Measurements from ENCODE around the gene KCTD16.

DNA sequence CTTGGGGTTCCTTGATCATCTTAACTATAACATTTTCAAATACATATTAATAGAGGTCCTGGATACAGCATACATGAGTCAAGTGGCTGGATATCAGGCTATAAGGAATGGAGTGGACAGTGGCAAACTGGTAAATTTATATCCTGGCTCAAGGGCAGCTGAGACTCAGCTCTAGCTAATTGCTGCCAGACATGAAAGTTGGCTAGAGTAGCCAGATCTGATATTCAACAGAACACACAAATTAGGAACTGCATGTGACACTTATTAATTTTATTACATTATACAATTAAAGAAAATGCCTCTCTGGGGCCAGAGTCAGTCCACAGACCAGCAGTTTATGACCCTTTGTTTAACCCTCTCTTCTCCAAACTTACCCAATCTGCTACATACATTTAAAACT lies 206.5 kb downstream of the KCTD16 start:
- no peak for TF ChIP-seq FOXM1 (IDR thresholded peaks at IDR 0.05; ENCODE audit: borderline replicate concordance)
- no peak for TF ChIP-seq SP1 (IDR thresholded peaks at IDR 0.05)
- no peak for TF ChIP-seq FOXK2 (IDR thresholded peaks at IDR 0.05)
- TF ChIP-seq LEF1 (IDR thresholded peaks at IDR 0.05; ENCODE audit: borderline replicate concordance): no peak
- TF ChIP-seq CTBP1 (IDR thresholded peaks at IDR 0.05; ENCODE audit: borderline replicate concordance): no peak
- no peak for TF ChIP-seq BHLHE40 (IDR thresholded peaks at IDR 0.05; ENCODE audit: borderline replicate concordance)
- no peak for TF ChIP-seq HDGF (IDR thresholded peaks at IDR 0.05; ENCODE audit: borderline replicate concordance)
- no peak for TF ChIP-seq FOXA1 (IDR thresholded peaks at IDR 0.05)
- TF ChIP-seq SUZ12 (IDR thresholded peaks at IDR 0.05): no peak
- no peak for TF ChIP-seq ARNT (IDR thresholded peaks at IDR 0.05)
- TF ChIP-seq TARDBP (IDR thresholded peaks at IDR 0.05): no peak
- TF ChIP-seq, protein P1, sequence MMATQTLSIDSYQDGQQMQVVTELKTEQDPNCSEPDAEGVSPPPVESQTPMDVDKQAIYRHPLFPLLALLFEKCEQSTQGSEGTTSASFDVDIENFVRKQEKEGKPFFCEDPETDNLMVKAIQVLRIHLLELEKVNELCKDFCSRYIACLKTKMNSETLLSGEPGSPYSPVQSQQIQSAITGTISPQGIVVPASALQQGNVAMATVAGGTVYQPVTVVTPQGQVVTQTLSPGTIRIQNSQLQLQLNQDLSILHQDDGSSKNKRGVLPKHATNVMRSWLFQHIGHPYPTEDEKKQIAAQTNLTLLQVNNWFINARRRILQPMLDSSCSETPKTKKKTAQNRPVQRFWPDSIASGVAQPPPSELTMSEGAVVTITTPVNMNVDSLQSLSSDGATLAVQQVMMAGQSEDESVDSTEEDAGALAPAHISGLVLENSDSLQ (IDR thresholded peaks at IDR 0.05): no peak
